Breast epithelium (tissue), 4 donors: ENCODE results near the gene MAP2K5. TPM values are rescaled to one million over a fixed set of nuclear protein-coding genes. Genes with fewer than 3 reads are reported as not detected.
A peak's percentile ranks its signal among the peaks of the same experiment; 100 is the strongest.

Experiments used
- DNase-seq, 2 donors: peaks; one replicate each; pipeline ENCODE4 v3.0.0-alpha.2; 2019; ENCODE audit warnings: low spot score in 2 of 2
- H3K27ac ChIP-seq, 2 donors: fragments of 200-600 bp; sonication (generic) in 1 of 2; one replicate each; pipeline ENCODE4 v1.5.1; 2016 to 2019; ENCODE audit warnings: mild to moderate bottlenecking in 1 of 2
- H3K27me3 ChIP-seq, 2 donors: fragments of 200-600 bp; sonication (generic) in 1 of 2; one replicate each; pipeline versions ENCODE4 v1.5.1 to v1.6.0; 2017 to 2019; ENCODE audit warnings: control low read depth in 1 of 2, mild to moderate bottlenecking in 1 of 2
- H3K36me3 ChIP-seq: fragments of 200-600 bp; one replicate; pipeline ENCODE4 v1.5.1; 2019
- H3K4me1 ChIP-seq, 2 donors: fragments of 200-600 bp; sonication (generic); one replicate each; pipeline ENCODE4 v1.5.1; 2016 to 2019; ENCODE audit warnings: control low read depth in 1 of 2
- H3K4me3 ChIP-seq, 3 donors: fragments of 200-600 bp; sonication (generic); 1 replicate in 2 of 3; 2 replicates in 1 of 3; pipeline ENCODE4 v1.5.1; 2016 to 2019; ENCODE audit warnings: mild to moderate bottlenecking in 3 of 3, moderate library complexity in 2 of 3
- H3K9me3 ChIP-seq, 2 donors: fragments of 200-600 bp; sonication (generic) in 1 of 2; one replicate each; pipeline ENCODE4 v1.5.1; 2016 to 2019; ENCODE audit warnings: control low read depth in 1 of 2
- POLR2A ChIP-seq: fragments of 450-650 bp; IDR thresholded peaks from one replicate; pipeline ENCODE4 v1.6.1; 2016; ENCODE audit warnings: antibody characterized with exemption, mild to moderate bottlenecking, moderate library complexity
- POLR2AphosphoS5 ChIP-seq, 3 donors: sonication (generic); formaldehyde crosslinking; IDR thresholded peaks; one replicate each; pipeline ENCODE4 v1.6.1; 2017; ENCODE audit warnings: antibody characterized with exemption in 3 of 3
- intact Hi-C: fragments of 100-400 bp; cut with DNase I; formaldehyde crosslinking; loops from one replicate; pipeline ENCODE4 v1.15.1; 2023; ENCODE audit warnings: low total_unique reads
- total RNA-seq, 3 donors: library from RNA; depleted of rRNA; stranded (reverse); fragments of >200 nt; gene quantifications; one replicate each; pipeline ENCODE4 v1.1.0, GENCODE V29; 2016
- TF ChIP-seq, protein P1 (sequence below), 3 donors: fragments of 450-650 bp; IDR thresholded peaks; one replicate each; pipeline ENCODE4 v1.5.1; 2016 to 2017; ENCODE audit warnings: antibody characterized with exemption in 3 of 3, mild to moderate bottlenecking in 3 of 3, moderate library complexity in 3 of 3

The MAP2K5 gene
- total RNA-seq, 3 donors from 2014 or later = 13.8 to 15.1 (median 14.0) TPM

DNA sequence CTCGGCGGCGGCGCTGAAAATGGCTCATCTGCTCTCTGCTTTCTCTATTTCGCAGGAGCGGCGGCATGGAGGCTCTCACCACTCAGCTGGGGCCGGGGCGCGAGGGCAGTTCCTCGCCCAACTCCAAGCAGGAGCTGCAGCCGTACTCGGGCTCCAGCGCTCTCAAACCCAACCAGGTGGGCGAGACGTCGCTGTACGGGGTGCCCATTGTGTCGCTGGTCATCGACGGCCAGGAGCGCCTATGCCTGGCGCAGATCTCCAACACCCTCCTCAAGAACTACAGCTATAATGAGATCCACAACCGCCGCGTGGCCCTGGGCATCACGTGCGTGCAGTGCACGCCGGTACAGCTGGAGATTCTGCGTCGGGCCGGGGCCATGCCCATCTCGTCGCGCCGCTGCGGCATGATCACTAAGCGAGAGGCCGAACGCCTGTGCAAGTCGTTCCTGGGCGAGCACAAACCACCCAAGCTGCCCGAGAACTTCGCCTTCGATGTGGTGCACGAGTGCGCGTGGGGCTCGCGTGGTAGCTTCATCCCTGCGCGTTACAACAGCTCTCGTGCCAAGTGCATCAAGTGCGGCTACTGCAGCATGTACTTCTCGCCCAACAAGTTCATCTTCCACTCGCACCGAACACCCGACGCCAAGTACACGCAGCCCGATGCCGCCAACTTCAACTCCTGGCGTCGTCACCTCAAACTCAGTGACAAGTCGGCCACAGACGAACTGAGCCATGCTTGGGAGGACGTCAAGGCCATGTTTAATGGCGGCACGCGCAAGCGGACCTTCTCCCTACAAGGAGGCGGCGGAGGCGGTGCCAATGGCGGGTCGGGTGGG lies 283.6 kb downstream of the MAP2K5 start:
- Histone ChIP-seq H3K36me3 (no peaks in the 10 kb centered on the region), H3K27ac (no peak overlapping the region), H3K4me3 (peak overlapping the region; percentile 7 to 50 (median 8)), H3K9me3 (no peaks in the 10 kb centered on the region), H3K4me1 (peaks cover 7 to 30% of the 10 kb centered on the region in 2 donors), H3K27me3 (peaks cover 35 to 100% of the 10 kb centered on the region in 2 donors)
- intact Hi-C loops = no loop called here
- peak in 1 of 2 donors; percentile 49 for DNase-seq
- TF ChIP-seq POLR2A (no peak), POLR2AphosphoS5 (IDR thresholded peaks at IDR 0.05) (no peak)
- TF ChIP-seq, protein P1, sequence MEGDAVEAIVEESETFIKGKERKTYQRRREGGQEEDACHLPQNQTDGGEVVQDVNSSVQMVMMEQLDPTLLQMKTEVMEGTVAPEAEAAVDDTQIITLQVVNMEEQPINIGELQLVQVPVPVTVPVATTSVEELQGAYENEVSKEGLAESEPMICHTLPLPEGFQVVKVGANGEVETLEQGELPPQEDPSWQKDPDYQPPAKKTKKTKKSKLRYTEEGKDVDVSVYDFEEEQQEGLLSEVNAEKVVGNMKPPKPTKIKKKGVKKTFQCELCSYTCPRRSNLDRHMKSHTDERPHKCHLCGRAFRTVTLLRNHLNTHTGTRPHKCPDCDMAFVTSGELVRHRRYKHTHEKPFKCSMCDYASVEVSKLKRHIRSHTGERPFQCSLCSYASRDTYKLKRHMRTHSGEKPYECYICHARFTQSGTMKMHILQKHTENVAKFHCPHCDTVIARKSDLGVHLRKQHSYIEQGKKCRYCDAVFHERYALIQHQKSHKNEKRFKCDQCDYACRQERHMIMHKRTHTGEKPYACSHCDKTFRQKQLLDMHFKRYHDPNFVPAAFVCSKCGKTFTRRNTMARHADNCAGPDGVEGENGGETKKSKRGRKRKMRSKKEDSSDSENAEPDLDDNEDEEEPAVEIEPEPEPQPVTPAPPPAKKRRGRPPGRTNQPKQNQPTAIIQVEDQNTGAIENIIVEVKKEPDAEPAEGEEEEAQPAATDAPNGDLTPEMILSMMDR (IDR thresholded peaks at IDR 0.05) = no peak

DNA sequence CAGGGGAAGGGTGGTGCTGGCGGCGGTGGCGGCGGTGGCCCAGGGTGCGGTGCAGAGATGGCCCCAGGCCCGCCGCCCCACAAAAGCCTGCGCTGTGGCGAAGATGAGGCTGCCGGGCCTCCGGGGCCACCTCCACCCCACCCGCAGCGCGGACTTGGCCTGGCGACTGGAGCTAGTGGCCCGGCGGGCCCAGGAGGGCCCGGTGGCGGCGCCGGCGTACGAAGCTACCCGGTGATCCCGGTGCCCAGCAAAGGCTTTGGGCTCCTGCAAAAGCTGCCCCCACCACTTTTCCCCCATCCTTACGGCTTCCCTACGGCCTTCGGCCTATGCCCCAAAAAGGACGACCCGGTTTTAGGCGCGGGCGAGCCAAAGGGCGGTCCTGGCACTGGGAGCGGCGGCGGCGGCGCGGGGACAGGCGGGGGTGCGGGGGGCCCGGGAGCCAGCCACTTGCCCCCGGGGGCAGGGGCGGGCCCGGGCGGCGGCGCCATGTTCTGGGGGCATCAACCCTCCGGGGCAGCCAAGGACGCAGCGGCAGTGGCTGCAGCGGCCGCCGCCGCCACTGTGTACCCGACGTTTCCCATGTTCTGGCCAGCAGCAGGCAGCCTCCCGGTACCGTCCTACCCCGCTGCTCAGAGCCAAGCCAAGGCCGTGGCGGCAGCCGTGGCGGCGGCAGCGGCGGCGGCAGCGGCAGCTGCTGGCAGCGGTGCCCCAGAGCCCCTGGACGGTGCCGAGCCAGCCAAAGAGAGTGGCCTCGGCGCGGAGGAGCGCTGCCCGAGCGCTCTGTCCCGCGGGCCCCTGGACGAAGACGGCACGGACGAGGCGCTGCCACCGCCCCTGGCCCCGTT lies 284.4 kb downstream of the MAP2K5 start:
- no peaks in the 10 kb centered on the region for H3K9me3 ChIP-seq
- peaks cover 7 to 30% of the 10 kb centered on the region in 2 donors for H3K4me1 ChIP-seq
- H3K36me3 ChIP-seq = no peaks in the 10 kb centered on the region
- no peak for DNase-seq
- H3K27ac ChIP-seq = no peak overlapping the region
- intact Hi-C loops = no loop called here
- TF ChIP-seq, protein P1 (IDR thresholded peaks at IDR 0.05) = no peak
- TF ChIP-seq POLR2A (no peak), POLR2AphosphoS5 (IDR thresholded peaks at IDR 0.05) (no peak)
- H3K4me3 ChIP-seq = peak overlapping the region in 1 of 3 donors; percentile 50
- peaks cover 35 to 100% of the 10 kb centered on the region in 2 donors for H3K27me3 ChIP-seq

DNA sequence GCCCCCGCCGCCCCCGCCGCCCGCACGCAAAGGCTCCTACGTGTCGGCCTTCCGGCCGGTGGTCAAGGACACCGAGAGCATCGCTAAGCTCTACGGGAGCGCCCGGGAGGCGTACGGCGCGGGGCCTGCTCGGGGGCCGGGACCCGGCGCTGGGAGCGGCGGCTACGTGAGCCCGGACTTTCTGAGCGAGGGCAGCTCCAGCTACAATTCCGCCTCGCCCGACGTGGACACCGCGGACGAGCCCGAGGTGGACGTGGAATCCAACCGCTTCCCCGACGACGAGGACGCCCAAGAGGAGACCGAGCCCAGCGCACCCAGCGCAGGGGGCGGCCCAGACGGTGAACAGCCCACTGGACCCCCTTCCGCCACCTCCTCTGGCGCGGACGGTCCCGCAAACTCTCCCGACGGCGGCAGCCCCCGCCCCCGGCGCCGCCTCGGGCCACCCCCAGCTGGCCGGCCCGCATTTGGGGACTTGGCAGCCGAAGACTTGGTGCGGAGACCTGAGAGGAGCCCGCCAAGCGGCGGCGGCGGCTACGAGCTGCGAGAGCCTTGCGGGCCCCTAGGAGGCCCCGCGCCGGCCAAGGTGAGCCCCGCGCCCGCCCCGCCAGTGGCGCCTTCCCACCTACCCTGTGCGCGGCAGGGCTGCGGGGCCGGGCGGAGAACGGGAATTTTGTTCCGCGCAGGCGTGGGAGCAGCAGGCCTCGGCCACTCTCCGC lies 285.2 kb downstream of the MAP2K5 start:
- Histone ChIP-seq H3K4me1 (peaks cover 7 to 29% of the 10 kb centered on the region in 2 donors), H3K9me3 (no peaks in the 10 kb centered on the region), H3K36me3 (no peaks in the 10 kb centered on the region), H3K27me3 (peaks cover 27 to 100% of the 10 kb centered on the region in 2 donors), H3K27ac (no peak overlapping the region), H3K4me3 (peak overlapping the region in 2 of 3 donors; percentile 12 to 50)
- TF ChIP-seq, protein P1 (IDR thresholded peaks at IDR 0.05) = no peak
- no peak for TF ChIP-seq POLR2AphosphoS5 (IDR thresholded peaks at IDR 0.05)
- TF ChIP-seq POLR2A = no peak
- no peak for DNase-seq
- intact Hi-C loops = no loop called here

DNA sequence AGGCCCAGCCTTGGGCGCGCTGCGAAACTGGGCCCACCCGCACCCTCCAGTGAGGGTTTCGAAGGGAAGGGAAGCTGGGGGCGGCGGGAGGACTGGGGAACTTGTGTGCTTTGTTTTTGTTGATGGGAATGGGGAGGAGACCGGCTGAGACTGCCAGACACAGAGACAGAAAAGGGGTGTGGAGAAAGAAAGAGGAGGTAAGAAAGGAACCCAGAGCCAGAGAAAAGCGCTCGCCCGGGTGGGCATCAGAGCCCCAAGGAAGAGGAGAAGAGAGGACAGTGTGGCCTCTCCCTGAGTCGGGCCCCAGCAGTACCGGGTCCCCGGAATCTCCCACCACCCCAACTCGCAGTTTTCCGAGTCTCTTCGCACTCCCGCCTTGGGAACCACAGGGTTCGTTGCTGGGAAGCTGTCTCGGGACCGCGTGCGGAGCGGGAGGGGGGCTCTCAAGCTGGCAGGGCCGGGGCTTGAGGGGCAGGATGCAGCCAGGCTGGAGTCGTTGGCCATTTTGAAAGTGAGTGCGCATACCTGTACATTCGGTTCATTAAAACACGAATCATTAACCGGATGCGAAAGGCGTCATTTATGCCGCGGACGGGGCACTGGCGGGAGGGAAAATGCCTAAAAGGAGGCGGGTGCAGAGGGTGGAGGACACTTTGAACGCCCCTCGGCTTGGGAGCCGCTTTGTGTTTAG lies 285.9 kb downstream of the MAP2K5 start:
- peaks cover 27 to 100% of the 10 kb centered on the region in 2 donors for H3K27me3 ChIP-seq
- peak overlapping the region in 2 of 3 donors; percentile 12 to 50 for H3K4me3 ChIP-seq
- no peaks in the 10 kb centered on the region for H3K36me3 ChIP-seq
- H3K9me3 ChIP-seq = no peaks in the 10 kb centered on the region
- TF ChIP-seq POLR2AphosphoS5 (IDR thresholded peaks at IDR 0.05) (no peak), POLR2A (no peak)
- TF ChIP-seq, protein P1 (IDR thresholded peaks at IDR 0.05) = no peak
- peaks cover 0 to 28% of the 10 kb centered on the region in 2 donors for H3K4me1 ChIP-seq
- intact Hi-C loops = no loop called here
- H3K27ac ChIP-seq = no peak overlapping the region
- DNase-seq = no peak
